RCC 7860 (cell line): Measurements from ENCODE around the gene CHPF2.

Experiments
- DNase-seq: peaks from one replicate; pipeline ENCODE4 v3.0.0-alpha.2; 2015; ENCODE audit warnings: low spot score
- FAIRE-seq: peaks from 2 replicates; lab custom pipeline; 2012; peaks lifted over from hg19 to GRCh38; lab: Jason Lieb, UNC

CHPF2 gene

DNA sequence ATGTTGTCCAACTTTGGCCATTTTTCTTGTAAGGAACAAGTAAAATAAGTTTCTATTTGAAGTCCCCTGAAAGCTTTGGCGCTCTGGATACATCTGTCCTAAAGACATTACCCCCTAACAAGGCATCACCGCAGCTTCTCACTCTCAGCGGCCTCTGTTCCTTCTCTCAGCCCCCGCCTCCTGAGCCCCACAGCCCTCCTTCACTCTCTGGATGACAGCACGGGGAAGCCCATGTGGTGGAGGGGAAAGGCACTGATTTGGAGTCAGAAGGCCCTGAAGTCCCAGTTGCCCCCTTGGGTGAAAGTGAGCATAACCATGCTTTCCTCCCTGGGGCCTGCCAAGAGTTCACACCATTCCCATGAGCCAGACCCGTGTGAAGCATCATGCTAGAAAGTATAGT is 26.6 kb upstream of the CHPF2 start:
- DNase-seq (no peak), FAIRE-seq (no peak)

DNA sequence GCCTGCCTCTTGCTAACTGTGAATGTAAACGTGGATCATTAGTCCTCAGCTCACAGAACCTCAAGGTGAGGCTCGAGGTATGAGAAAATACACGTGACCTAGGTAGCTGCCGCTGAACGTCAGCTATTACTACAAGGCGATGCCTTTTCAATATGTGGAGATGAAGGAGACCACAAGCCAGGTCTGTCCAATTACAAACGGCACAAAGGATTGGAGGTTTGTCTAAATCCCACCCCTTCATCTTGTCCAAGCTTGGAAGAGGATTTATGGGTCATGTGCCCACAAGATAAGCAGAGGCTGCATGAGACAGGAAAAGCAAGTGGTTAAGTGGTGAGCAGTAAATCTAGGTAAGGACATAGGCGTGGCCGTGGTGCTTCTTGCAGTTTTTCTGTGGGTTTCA is 25.4 kb upstream of the CHPF2 start:
- DNase-seq (no peak), FAIRE-seq (no peak)

DNA sequence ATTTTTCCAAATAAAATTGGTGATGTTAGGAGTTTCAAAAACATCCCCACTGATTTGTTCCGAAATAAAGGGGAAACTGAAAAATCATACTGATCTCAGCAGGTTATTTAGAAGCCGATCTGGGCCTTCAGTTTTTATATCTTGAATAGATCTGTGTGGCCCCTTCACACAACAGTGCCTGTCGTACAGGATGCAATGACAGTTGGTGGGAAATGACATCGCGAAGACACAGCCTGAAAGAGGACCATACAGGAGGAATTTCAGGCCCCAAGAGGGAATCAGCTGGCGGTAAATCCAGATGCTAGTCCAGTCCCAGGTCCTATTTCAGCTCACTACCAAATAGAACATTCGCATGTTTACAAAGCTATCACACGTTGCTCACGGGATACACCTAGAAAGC is 25.0 kb upstream of the CHPF2 start:
- FAIRE-seq: no peak
- no peak for DNase-seq

DNA sequence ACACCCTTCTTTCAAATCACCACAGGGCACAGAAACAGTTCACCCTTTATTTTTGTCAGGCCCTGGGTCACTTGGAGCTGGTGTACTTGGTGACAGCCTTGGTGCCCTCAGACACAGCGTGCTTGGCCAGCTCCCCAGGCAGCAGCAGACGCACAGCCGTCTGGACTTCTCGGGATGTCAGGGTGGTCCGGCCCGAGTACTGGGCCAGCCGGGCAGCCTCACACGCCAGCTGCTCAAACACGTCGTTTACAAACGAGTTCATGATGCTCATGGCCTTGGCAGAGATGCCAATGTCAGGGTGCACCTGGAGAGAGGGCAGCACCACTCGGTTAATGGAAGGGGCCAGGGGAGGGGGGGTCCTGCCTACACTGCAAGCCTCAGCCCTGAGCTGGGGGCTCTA is 24.5 kb upstream of the CHPF2 start:
- FAIRE-seq (no peak), DNase-seq (no peak)

DNA sequence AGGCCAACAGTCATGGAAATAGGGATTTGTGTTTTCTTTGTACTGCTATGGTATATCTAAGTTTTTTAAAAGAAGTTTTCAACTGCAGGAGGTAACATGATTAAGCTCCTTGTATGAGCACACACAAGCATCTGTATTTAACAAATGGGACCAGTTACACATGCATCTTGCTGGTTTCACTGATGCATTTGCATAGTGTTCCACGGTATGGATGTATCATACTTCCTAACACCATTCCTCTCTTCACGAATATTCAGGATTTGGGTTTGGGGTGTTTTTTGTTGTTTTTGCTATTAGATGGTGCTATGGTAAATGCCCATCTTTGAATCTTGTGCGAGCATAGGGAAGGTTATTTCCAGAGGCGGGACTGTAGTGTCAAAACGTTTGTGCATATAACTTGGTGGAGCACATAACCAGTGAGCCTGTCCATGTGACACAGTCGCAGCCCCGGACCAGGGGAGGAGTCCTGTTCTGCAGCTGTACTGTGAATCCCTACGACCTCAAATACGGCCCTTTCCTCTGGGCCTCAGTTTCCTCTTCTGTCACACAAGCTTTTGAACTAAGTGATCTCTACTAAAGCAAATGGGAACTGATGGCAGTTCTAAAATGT is 23.9 kb upstream of the CHPF2 start:
- no peak for DNase-seq
- no peak for FAIRE-seq

DNA sequence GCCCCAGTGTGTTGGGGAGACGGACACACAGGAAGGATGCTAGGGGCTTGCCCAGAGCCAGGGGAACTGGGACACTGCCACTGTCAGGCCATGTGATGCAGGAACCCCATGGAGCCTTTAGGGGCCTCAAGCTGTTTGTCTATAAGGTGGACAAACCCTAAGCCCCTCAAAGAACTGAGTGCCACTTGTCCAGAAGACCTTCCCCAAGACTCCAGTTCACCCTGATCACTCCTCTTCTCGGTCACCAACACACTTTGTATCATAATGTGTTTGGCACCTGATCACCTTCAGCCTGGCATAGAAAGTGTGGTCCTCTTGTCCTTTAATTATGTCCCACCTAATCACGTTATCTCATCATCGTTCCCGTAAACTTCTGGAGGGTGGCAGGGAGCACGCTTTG is 22.7 kb upstream of the CHPF2 start:
- DNase-seq (no peak), FAIRE-seq (no peak)

DNA sequence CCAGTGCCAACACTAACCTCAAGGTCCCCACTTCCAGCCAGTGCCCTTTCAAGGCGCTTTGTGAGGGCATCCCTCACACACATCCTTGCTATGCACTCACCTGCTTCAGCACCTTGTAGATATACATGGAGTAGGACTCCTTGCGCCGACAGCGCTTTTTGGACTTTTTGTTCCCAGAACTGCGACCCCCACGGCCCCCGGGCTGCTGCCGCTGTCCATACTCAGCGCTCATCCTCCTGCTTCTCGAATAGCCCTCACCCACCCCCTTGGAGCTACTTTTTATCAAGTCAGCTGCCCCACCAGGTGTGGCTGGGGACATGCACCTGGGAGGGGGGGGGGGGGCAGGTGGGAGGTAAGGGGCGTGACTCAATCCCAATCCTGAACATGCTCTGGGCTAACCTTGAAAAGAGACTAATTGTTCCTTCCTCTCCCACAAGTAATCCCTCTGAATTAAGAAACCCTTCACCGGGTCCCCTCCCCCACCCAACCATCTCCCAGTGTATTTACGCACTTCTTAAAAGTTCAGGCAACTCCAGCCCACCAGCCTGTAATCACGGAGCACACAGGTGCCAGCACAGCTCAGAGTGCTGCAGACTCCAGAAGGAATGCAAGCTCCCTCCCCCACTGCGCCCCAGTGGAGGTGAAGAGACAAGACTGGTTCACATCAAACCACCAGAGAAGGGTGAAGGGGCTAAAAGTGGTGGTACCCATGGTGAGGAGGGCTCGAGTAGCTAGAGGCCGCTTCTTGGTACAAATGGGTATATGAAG is 22.0 kb upstream of the CHPF2 start, which contains the start of gene H2BK1:
Gene H2BK1, minus strand, starts transcription at position 402 of the 768 bp plus-strand sequence. Its CDS starts 170 bp downstream, at position 232.
- DNase-seq (no peak), FAIRE-seq (no peak)

DNA sequence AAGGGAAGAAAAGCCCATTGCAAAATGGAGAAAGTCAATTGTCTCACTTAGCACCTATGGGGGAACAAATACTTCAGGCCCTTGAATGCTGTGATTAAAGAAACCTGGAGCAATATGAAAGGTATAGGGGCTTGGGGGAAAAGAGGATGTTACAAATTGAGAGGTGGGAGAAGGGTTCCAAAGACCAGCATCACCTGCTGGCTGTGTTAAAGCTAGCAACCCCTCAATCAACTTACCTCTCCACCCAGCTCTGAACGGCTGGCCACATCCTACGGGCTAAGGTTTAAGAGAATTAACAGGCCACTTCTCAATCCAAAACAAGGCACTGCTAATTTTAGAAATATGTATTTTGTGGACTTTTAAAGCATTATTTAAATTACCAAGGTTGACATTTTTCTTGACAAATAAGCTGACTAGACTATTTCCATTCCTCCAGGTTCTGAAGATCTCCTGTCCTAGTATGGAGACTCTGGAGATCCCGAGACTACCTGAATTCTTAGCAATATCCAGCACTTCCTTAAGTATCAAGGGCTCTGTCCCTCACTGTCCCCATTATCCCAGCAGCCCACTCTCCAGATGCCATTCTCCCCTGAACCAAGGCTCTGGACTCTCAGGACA is 21.0 kb upstream of the CHPF2 start:
- DNase-seq (no peak), FAIRE-seq (no peak)

DNA sequence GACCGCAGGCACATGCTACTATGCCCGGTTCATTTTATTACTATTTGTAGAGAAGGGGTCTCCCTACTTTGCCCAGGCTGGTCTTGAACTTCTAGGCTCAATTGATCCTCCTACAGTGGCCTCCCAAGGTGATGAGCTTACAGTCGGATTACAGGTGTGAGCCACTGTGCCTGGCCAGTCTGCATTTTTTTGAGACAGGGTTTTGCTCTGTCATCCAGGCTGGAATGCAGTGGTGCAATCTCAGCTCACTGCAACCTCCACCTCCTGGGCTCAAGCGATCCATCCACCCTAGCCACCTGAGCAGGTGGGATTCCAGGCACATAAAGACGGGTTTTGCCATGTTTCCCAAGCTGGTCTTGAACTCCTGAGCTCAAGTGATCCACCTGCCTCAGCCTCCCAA is 19.7 kb upstream of the CHPF2 start:
- FAIRE-seq (no peak), DNase-seq (no peak)

DNA sequence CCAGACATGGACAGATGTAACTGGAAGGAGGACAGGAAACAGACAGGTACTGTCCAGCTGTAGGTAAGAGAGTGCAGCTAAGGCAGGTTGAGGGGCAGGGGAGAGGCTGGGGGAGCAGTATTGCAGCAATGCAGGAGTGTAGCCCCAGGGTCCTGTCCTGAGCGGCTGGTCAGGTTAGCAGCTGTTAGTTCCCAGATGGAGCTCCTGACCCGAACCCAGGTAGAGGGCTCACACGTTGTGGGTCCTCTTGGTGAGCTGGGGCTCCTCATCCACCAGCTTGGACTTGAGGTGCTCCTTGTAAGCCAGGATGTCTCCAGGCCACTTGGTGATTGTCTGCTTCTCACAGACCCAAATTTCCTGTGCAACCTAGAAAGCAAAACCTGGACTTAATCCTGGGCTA is 18.5 kb upstream of the CHPF2 start:
- no peak for FAIRE-seq
- no peak for DNase-seq

DNA sequence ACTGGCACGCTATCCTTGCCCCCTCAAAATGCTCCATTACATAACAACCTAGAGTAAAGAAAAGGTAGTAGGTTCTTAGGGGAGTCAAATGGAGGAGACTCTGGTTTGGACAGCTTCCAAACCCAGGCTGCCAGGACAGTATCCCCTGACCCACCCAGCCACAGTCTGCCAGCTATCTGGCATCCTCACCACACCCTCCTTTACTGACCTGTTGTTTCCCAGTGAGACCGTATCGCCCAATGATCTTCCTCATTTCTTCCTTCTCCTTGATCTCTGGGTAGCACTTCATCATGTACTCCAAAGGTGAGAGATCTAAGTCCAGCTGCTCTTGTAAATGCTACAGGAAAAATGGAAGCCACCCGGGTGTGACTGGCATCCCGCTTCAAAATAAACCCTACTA is 16.9 kb upstream of the CHPF2 start:
- no peak for FAIRE-seq
- no peak for DNase-seq

DNA sequence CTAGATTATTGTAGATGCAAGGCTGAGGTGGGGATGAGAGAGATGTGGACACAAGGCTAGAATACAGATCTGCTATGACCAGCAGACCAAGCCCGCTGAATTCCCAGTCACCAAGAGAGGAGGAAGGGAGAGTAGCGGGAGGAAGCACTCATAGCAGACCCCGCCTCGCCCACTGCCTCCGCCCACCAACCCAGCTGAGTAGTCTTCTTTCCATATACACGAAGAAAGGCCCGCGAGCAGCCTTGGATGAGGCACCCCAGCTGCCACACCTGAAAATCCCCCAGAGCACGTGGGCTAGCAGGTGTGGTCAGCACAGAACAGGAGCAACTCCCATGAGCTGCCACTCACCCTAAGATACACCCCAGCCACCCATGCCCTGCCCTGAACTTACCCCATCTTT is 14.1 kb upstream of the CHPF2 start:
- FAIRE-seq (no peak), DNase-seq (no peak)

DNA sequence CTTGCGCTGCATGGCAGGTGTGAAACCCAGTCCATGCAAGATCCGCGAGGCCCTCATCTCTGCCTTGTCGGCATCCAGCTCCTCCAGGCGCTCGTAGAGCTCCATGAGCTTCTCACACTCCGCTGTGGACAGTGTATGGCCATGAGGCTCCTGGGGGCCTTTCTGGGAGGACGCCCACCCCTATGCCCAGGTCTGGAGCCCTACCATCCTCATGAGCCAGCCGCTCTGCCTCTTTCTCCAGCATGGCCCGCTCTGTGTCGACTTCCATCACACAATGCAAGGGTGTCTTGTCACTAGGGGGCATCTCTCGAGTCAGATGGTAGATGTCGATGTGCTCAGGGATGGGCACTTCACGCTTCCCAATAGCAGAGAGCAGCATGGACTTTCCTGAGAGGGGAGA is 8.6 kb upstream of the CHPF2 start:
- DNase-seq (no peak), FAIRE-seq (no peak)

DNA sequence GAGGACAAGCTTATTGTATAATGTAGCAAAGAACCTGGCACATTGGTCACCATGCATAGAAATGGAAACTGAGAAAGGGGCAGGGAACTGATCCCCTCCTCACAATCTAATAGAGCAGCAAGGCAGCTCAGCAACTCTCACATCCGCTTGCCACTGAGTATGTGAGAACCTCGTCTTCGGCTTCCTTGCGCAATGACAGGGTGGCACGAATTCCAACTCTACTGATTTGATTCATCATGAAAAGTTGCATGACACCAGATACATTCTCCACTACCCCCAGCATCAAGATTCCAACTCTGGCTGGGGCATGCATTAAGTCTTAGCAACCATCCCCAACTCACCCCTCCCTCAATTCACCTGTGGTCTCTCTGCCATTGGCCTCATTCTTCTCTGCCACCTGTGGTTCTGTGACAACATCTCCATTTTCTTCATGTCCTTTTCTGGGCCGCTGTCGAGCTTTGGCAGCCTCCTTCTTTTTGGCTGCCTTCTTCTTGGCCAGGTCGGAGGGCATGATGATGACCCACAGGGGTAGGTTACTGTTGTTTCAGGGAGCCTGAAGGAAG is 6.3 kb upstream of the CHPF2 start:
- no peak for DNase-seq
- FAIRE-seq: no peak

DNA sequence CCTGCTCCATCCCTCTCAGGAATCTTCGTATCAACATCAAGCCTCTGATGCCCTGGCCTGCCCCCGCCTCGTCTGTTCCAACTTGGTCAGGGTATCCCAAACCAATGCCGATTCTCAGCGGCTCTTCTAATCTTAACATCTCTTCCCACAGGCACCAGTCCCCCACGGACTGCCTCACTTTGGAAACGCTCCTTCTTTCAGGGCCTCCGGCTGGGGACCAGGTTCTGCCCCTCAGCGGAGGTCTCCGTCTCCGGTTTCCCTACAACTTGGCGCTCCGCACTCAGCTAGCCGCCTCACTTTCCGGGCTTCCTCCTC is 5.8 kb upstream of the CHPF2 start:
- no peak for FAIRE-seq
- DNase-seq: no peak

DNA sequence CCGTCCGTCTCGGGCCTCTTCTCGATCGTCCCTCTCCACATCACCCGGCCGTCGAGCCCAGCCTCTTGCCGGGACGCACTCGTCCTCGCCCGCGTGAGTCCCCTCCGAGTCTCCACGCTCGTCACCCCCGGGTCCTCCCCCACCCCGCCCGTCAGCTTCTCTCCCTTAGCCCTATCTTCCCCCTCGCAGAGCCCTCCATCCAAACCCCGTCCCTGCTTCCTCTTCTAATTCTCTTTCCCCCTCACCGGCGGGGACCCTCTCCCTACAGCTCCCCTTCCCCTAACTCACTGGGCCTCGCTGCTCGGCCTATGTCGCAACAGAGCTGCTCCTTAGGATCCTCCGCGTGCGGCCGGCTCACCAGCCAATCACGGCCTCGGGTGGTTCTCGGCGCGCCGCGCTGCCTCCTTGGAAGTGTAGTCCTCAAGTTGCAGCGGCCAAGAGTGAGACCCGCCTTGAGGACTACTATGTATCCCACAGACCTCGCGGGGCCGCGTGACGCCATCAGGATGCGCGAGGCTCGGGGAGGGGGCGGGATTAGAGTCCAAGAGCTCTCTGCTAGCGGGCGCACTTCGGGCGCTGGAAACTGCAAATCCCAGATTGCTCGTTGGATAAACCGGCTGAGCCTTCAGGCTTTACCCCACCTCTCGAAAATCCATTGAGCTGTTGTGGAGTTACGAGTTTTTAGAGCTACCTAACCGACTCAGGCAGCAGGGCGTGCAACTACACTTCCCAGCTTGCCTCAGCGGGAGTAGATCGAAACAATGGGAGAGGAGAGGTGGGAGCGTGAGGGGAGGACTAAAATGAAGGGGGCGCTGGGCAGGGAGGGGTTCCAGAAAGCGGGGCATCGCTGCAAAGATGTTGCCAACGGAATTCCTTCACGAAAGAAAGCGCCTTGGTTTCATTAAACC is 5.2 kb upstream of the CHPF2 start, which contains the start of gene ABCF2:
Gene ABCF2, minus strand, starts transcription at position 331 of the 908 bp plus-strand sequence. CDS start 747 bp downstream, outside the sequence.
- peak; percentile 87 for FAIRE-seq
- DNase-seq: peak; percentile 94

DNA sequence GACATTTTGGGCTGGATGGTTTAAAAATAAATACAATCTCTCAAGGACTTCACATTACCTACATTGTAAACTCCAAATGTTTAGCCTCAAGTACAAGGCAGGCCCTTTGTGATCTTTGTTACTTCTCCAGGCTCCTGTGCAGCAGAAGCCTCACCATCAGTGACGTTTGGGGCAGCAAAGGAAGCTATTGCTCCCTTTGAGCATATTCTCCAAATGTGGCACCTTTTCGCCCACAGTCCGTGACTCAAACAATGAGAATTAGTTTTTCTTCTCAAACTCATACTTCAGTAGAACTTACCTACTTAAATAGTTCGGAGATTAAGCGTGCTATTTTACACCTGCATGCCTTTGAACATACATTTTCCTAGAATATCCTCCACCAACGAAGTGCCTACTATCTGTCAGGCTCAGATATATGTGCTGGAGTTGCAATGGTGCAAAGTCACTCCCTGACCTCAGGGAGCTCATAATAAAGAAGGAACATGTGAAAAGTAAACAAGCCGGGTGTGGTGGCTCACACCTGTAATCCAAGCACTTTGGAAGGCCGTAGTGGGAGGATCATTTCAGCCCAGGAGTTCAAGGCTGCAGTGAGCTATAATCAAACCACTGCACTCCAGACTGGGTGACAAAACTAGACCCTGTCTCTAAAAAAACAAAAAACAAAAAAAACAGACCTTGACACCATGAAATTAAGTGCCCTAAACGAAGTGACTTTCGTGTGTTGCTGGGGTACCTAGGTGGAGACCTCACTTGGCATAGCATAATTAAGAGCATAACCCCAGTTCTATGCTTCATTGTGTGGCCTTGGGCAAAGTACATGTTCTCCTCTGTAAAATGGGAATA is 4.0 kb upstream of the CHPF2 start:
- FAIRE-seq (no peak), DNase-seq (no peak)

DNA sequence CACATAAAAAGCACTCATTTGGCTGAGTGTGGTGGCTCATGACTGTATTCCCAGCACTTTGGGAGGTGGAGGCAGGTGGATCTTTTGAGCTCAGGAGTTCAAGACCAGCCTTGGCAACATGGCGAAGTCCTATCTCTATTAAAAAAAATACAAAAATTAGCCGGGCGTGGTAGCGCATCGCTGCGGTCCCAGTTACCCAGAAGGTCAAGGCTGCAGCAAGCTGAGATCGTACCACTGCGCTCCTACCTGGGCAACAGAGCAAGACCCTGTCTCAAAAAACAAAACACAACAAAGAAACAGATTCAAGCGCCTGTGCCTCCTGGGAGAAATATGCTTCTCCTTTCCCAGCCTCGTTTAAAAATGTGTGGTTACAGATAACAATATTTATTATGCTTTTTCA is 3.0 kb upstream of the CHPF2 start:
- DNase-seq (no peak), FAIRE-seq (no peak)

DNA sequence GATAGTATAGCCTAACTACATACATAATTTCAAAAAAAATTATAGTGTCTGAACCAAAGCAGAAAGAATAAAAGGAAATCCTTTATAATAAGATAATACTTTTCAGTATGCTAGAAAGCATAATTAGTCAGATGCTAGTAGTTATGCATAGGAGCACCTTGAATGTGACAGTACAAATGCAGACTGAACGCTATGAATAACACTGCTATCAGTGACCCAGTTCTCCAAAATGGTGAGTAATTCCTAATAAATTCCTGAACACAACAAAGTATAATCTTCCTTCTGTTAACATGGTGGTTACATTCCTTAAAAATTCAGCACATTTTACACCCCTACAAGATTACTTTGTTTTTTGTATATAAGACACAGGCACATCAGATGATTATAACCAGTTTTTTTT is 1.2 kb upstream of the CHPF2 start:
- FAIRE-seq: no peak
- no peak for DNase-seq
